ENCODE results near the gene SHFL. TPM values are rescaled to one million over a fixed set of nuclear protein-coding genes. Genes with fewer than 3 reads are reported as not detected.

Gene SHFL
- total RNA-seq, 2 donors from 2014 or later = 65.2 to 68.0 TPM

GRCh38 chr19:10106100-10106936 is 20.2 kb downstream of the SHFL start, which contains the start of gene PPAN:
Gene PPAN (plus strand): TSS chr19:10106362. CDS start chr19:10106395, 33 bp downstream.
- DNase-seq = peak; percentile 93 to 94 (median 93)
- peaks cover 7% of the 10 kb centered on the region for H3K36me3 Mint-ChIP-seq (ENCODE audit: low read depth)
- peak within 1 kb of the TSS; percentile 88 for H3K4me3 Mint-ChIP-seq
- peaks cover 47% of the 10 kb centered on the region for H3K4me1 Mint-ChIP-seq
- H3K27me3 Mint-ChIP-seq = no peaks in the 10 kb centered on the region
- peak; percentile 71 for ATAC-seq
- no peaks in the 10 kb centered on the region for H3K9me3 ChIP-seq (ENCODE audit: control insufficient read depth, low read length, poor library complexity, severe bottlenecking)
- peak within 1 kb of the TSS; percentile 99 for H3K27ac Mint-ChIP-seq

GRCh38 chr19:10107254-10107653 is 21.1 kb downstream of the SHFL start:
- H3K4me1 Mint-ChIP-seq = peaks cover 50% of the 10 kb centered on the region

DNA sequence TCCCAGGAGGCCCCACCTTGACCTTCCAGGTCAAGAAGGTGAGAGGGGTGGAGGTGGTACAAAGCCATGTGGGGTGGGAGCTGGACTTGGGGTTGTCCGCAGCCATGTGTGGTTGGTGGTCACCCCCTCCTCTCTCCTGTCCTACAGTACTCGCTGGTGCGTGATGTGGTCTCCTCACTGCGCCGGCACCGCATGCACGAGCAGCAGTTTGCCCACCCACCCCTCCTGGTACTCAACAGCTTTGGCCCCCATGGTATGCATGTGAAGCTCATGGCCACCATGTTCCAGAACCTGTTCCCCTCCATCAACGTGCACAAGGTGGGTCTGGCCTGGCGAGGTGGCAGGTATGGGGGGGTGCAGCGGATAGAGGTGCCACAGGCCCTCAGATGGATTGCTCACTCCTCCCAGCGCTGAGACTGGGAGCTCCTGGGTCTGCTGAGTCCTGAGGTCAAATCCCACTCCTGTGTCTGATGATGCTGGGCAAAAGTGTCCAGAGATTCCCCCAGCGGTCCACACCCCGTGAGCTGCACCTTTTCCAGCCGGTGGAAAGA is 21.8 kb downstream of the SHFL start:
- H3K27me3 Mint-ChIP-seq = no peaks in the 10 kb centered on the region

More at GRCh38 chr19:10107254-10107653, 21.1 kb downstream of the SHFL start:
- no peaks in the 10 kb centered on the region for H3K9me3 ChIP-seq (ENCODE audit: control insufficient read depth, low read length, poor library complexity, severe bottlenecking)
- Mint-ChIP-seq H3K27ac (peak overlapping the region; percentile 99), H3K4me3 (peak overlapping the region; percentile 88), H3K36me3 (ENCODE audit: low read depth) (peaks cover 7% of the 10 kb centered on the region), H3K27me3 (no peaks in the 10 kb centered on the region)
- ATAC-seq = no peak
- no peak for DNase-seq

DNA sequence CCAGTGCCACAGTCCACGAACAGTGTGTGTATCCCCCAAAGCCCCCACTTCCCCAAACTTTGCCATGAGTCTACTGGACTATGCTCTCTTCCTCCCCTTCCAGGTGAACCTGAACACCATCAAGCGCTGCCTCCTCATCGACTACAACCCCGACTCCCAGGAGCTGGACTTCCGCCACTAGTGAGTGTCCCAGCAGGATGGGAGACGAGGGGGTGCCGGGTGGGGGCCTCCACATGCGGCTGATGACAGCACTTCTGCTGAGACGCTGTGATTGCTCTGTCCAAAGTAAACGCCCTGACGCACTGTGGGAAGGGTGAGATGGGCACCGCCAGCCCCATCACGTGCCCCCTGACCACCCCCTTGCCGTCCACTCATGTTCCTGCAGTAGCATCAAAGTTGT is 23.4 kb downstream of the SHFL start:
- H3K9me3 ChIP-seq (ENCODE audit: control insufficient read depth, low read length, poor library complexity, severe bottlenecking) = no peaks in the 10 kb centered on the region
- ATAC-seq = no peak
- H3K36me3 Mint-ChIP-seq (ENCODE audit: low read depth) = peaks cover 7% of the 10 kb centered on the region
- H3K4me3 Mint-ChIP-seq = peak overlapping the region; percentile 5
- H3K27ac Mint-ChIP-seq = peak overlapping the region; percentile 97
- peaks cover 49% of the 10 kb centered on the region for H3K4me1 Mint-ChIP-seq
- no peak for DNase-seq
- H3K27me3 Mint-ChIP-seq = no peaks in the 10 kb centered on the region

More for the DNA sequence above, 21.8 kb downstream of the SHFL start:
- no peak for ATAC-seq
- Mint-ChIP-seq H3K27ac (peak overlapping the region; percentile 99), H3K4me3 (peak overlapping the region; percentile 88), H3K4me1 (peaks cover 50% of the 10 kb centered on the region), H3K36me3 (ENCODE audit: low read depth) (peaks cover 7% of the 10 kb centered on the region)
- DNase-seq = no peak
- H3K9me3 ChIP-seq (ENCODE audit: control insufficient read depth, low read length, poor library complexity, severe bottlenecking) = no peaks in the 10 kb centered on the region

DNA sequence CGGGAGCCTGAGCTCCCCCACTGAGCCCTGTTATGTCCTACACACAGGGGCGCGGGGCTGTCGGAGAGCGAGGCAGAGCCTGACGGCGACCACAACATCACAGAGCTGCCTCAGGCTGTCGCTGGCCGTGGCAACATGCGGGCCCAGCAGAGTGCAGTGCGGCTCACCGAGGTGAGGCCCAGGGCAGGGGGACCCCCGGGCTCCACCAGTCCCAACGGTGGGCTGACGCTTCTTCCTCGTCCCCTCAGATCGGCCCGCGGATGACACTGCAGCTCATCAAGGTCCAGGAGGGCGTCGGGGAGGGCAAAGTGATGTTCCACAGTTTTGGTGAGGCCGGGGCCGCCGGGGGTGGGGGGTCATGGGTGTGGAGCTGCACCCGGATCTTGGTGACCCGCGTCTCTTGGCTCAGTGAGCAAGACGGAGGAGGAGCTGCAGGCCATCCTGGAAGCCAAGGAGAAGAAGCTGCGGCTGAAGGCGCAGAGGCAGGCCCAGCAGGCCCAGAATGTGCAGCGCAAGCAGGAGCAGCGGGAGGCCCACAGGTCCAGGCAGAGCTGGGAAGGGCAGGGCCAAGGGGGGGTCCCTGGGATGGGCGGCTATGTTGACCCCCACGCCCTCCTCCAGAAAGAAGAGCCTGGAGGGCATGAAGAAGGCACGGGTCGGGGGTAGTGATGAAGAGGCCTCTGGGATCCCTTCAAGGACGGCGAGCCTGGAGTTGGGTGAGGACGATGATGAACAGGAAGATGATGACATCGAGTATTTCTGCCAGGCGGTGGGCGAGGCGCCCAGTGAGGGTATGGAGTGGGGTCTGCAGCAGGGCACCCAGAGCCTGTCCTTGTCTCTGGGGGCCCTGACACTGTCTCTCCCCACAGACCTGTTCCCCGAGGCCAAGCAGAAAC is 24.2 kb downstream of the SHFL start:
- H3K4me1 Mint-ChIP-seq = peaks cover 41% of the 10 kb centered on the region
- ATAC-seq = no peak
- H3K27me3 Mint-ChIP-seq = no peaks in the 10 kb centered on the region
- peak overlapping the region; percentile 97 for H3K27ac Mint-ChIP-seq
- DNase-seq = no peak
- peak overlapping the region; percentile 81 for H3K4me3 Mint-ChIP-seq
- peaks cover 9% of the 10 kb centered on the region for H3K36me3 Mint-ChIP-seq (ENCODE audit: low read depth)
- H3K9me3 ChIP-seq (ENCODE audit: control insufficient read depth, low read length, poor library complexity, severe bottlenecking) = no peaks in the 10 kb centered on the region

- Mint-ChIP-seq H3K27me3 (no peaks in the 10 kb centered on the region), H3K36me3 (ENCODE audit: low read depth) (peaks cover 9% of the 10 kb centered on the region), H3K27ac (peak overlapping the region; percentile 97), H3K4me3 (peak overlapping the region; percentile 81), H3K4me1 (peaks cover 37% of the 10 kb centered on the region)
- DNase-seq = no peak
- no peaks in the 10 kb centered on the region for H3K9me3 ChIP-seq (ENCODE audit: control insufficient read depth, low read length, poor library complexity, severe bottlenecking)
- ATAC-seq = no peak
Measured at GRCh38 chr19:10110972-10111317, 24.8 kb downstream of the SHFL start.

GRCh38 chr19:10111405-10111811 is 25.3 kb downstream of the SHFL start, which contains the start of gene P2RY11:
Gene P2RY11 (plus strand): TSS chr19:10111693. CDS start chr19:10111722, 29 bp downstream.
- peaks cover 37% of the 10 kb centered on the region for H3K4me1 Mint-ChIP-seq
- H3K27ac Mint-ChIP-seq = peak within 1 kb of the TSS; percentile 97
- peak within 1 kb of the TSS; percentile 83 for H3K4me3 Mint-ChIP-seq
- H3K36me3 Mint-ChIP-seq (ENCODE audit: low read depth) = peaks cover 9% of the 10 kb centered on the region
- H3K27me3 Mint-ChIP-seq = no peaks in the 10 kb centered on the region
- no peaks in the 10 kb centered on the region for H3K9me3 ChIP-seq (ENCODE audit: control insufficient read depth, low read length, poor library complexity, severe bottlenecking)
- no peak for DNase-seq
- ATAC-seq = peak; percentile 15

GRCh38 chr19:10112037-10112761 is 26.1 kb downstream of the SHFL start:
- H3K4me1 Mint-ChIP-seq = peaks cover 30% of the 10 kb centered on the region
- ATAC-seq (peak; percentile 71), DNase-seq (peak in 2 of 3 donors; percentile 34 to 55)
- H3K27ac Mint-ChIP-seq = peak overlapping the region; percentile 97
- H3K4me3 Mint-ChIP-seq = peak overlapping the region; percentile 82
- H3K27me3 Mint-ChIP-seq = no peaks in the 10 kb centered on the region
- H3K36me3 Mint-ChIP-seq (ENCODE audit: low read depth) = peaks cover 9% of the 10 kb centered on the region
- no peaks in the 10 kb centered on the region for H3K9me3 ChIP-seq (ENCODE audit: control insufficient read depth, low read length, poor library complexity, severe bottlenecking)

- Mint-ChIP-seq H3K4me3 (peak overlapping the region; percentile 82), H3K4me1 (peaks cover 28% of the 10 kb centered on the region), H3K27me3 (no peaks in the 10 kb centered on the region), H3K36me3 (ENCODE audit: low read depth) (peaks cover 9% of the 10 kb centered on the region), H3K27ac (peak overlapping the region; percentile 97)
- no peaks in the 10 kb centered on the region for H3K9me3 ChIP-seq (ENCODE audit: control insufficient read depth, low read length, poor library complexity, severe bottlenecking)
- peak; percentile 51 to 63 (median 57) for DNase-seq
- peak; percentile 61 for ATAC-seq
Measured at GRCh38 chr19:10112895-10113591, 26.9 kb downstream of the SHFL start.

DNA sequence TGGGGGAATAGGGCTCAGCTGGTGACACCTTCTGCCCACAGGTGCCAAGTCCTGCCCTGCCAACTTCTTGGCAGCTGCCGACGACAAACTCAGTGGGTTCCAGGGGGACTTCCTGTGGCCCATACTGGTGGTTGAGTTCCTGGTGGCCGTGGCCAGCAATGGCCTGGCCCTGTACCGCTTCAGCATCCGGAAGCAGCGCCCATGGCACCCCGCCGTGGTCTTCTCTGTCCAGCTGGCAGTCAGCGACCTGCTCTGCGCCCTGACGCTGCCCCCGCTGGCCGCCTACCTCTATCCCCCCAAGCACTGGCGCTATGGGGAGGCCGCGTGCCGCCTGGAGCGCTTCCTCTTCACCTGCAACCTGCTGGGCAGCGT is 27.5 kb downstream of the SHFL start:
- DNase-seq (no peak), ATAC-seq (no peak)
- Mint-ChIP-seq H3K27me3 (no peaks in the 10 kb centered on the region), H3K27ac (peak overlapping the region; percentile 97), H3K4me3 (peak overlapping the region; percentile 82), H3K4me1 (peaks cover 28% of the 10 kb centered on the region), H3K36me3 (ENCODE audit: low read depth) (peaks cover 9% of the 10 kb centered on the region)
- no peaks in the 10 kb centered on the region for H3K9me3 ChIP-seq (ENCODE audit: control insufficient read depth, low read length, poor library complexity, severe bottlenecking)

GRCh38 chr19:10113964-10114650 is 28.0 kb downstream of the SHFL start:
- Mint-ChIP-seq H3K36me3 (ENCODE audit: low read depth) (peaks cover 9% of the 10 kb centered on the region), H3K27ac (peak overlapping the region; percentile 97), H3K27me3 (no peaks in the 10 kb centered on the region), H3K4me3 (peak overlapping the region; percentile 25), H3K4me1 (peaks cover 32% of the 10 kb centered on the region)
- DNase-seq (no peak), ATAC-seq (no peak)
- H3K9me3 ChIP-seq (ENCODE audit: control insufficient read depth, low read length, poor library complexity, severe bottlenecking) = no peaks in the 10 kb centered on the region

All from T-helper 17 cell (primary cell).